Nephron progenitor cell (in vitro differentiated cells): Measurements from ENCODE around the gene AHRR.
"Not testable (repeated sequence)": the region's sequence is repeated elsewhere in the genome, so short reads cannot be mapped to it uniquely, and the experiment has no call there.

ENCODE experiments used
- DNase-seq: peaks from one replicate; pipeline ENCODE4 v3.0.0; 2021
- H3K27ac Mint-ChIP-seq: 2 replicates; pipeline ENCODE4 v1.8.0; 2021; ENCODE audit warnings: mild to moderate bottlenecking, moderate library complexity, mixed read lengths
- H3K27me3 Mint-ChIP-seq: 2 replicates; pipeline ENCODE4 v1.8.0; 2021; ENCODE audit warnings: mild to moderate bottlenecking, low read depth, mixed read lengths; ENCODE audit not compliant: poor library complexity
- H3K36me3 Mint-ChIP-seq: 2 replicates; pipeline ENCODE4 v1.8.0; 2021; ENCODE audit warnings: low read depth, mixed read lengths
- H3K4me1 Mint-ChIP-seq: 2 replicates; pipeline ENCODE4 v1.8.0; 2021; ENCODE audit warnings: mixed read lengths
- H3K4me3 Mint-ChIP-seq: 2 replicates; pipeline ENCODE4 v1.8.0; 2021; ENCODE audit warnings: mild to moderate bottlenecking, moderate library complexity, mixed read lengths
- H3K9me3 Mint-ChIP-seq: 2 replicates; pipeline ENCODE4 v1.8.0; 2021; ENCODE audit warnings: mild to moderate bottlenecking, moderate library complexity, mixed read lengths
- CTCF ChIP-seq: fragments of 200-600 bp; sonication (generic); IDR thresholded peaks from 2 replicates; pipeline ENCODE4 v1.5.0; 2021; ENCODE audit warnings: antibody characterized with exemption

AHRR gene

GRCh38 chr5:407801-408268 lies 86.3 kb downstream of the AHRR start:
- H3K36me3 Mint-ChIP-seq: no peaks in the 10 kb centered on the region
- no peak overlapping the region for H3K27ac Mint-ChIP-seq
- H3K4me1 Mint-ChIP-seq: peaks cover 31% of the 10 kb centered on the region
- no peak for DNase-seq
- H3K9me3 Mint-ChIP-seq: peaks cover 4% of the 10 kb centered on the region
- peaks cover 50% of the 10 kb centered on the region for H3K27me3 Mint-ChIP-seq
- TF ChIP-seq CTCF: no peak
- no peak overlapping the region for H3K4me3 Mint-ChIP-seq

GRCh38 chr5:410911-411517 lies 89.5 kb downstream of the AHRR start:
- DNase-seq: no peak
- Mint-ChIP-seq H3K4me1 (peaks cover 38% of the 10 kb centered on the region), H3K4me3 (no peak overlapping the region), H3K27me3 (peaks cover 27% of the 10 kb centered on the region), H3K27ac (no peak overlapping the region), H3K36me3 (no peaks in the 10 kb centered on the region), H3K9me3 (peaks cover 4% of the 10 kb centered on the region)
- TF ChIP-seq CTCF: no peak

GRCh38 chr5:411728-412127 lies 90.2 kb downstream of the AHRR start:
- TF ChIP-seq CTCF: no peak
- no peak for DNase-seq
- Mint-ChIP-seq H3K27ac (no peak overlapping the region), H3K36me3 (no peaks in the 10 kb centered on the region), H3K4me1 (peaks cover 35% of the 10 kb centered on the region), H3K9me3 (peaks cover 4% of the 10 kb centered on the region), H3K27me3 (peaks cover 24% of the 10 kb centered on the region), H3K4me3 (no peak overlapping the region)

GRCh38 chr5:414991-415927 lies 93.7 kb downstream of the AHRR start:
- H3K4me3 Mint-ChIP-seq, H3K9me3 Mint-ChIP-seq, H3K36me3 Mint-ChIP-seq, H3K27me3 Mint-ChIP-seq: not testable (repeated sequence)
- H3K4me1 Mint-ChIP-seq: peaks cover 51% of the 10 kb centered on the region
- peak; percentile 81 for DNase-seq
- peak overlapping the region; percentile 72 for H3K27ac Mint-ChIP-seq

- TF ChIP-seq CTCF: no peak
- Mint-ChIP-seq H3K4me3 (no peak overlapping the region), H3K27me3 (peaks cover 4% of the 10 kb centered on the region), H3K27ac (peak overlapping the region; percentile 72), H3K4me1 (peaks cover 52% of the 10 kb centered on the region), H3K9me3 (peaks cover 2% of the 10 kb centered on the region), H3K36me3 (no peaks in the 10 kb centered on the region)
- peak; percentile 29 for DNase-seq
Measured at GRCh38 chr5:415928-416635, 94.6 kb downstream of the AHRR start.

- Mint-ChIP-seq H3K4me1 (peaks cover 52% of the 10 kb centered on the region), H3K27ac (no peak overlapping the region), H3K27me3 (peaks cover 4% of the 10 kb centered on the region)
Measured at GRCh38 chr5:416636-416960, 95.1 kb downstream of the AHRR start.

More at GRCh38 chr5:416636-416960, 95.1 kb downstream of the AHRR start:
- Mint-ChIP-seq H3K9me3 (no peaks in the 10 kb centered on the region), H3K4me3 (no peak overlapping the region), H3K36me3 (no peaks in the 10 kb centered on the region)
- no peak for DNase-seq
- TF ChIP-seq CTCF: no peak
